Stimulated activated CD8-positive, alpha-beta memory T cell treated with anti-CD3 and anti-CD28 coated beads, Interleukin-4, amount 100 ng/mL, for 48 hours (primary cell): ENCODE data around the gene SUMO2.
A peak's percentile ranks its signal among the peaks of the same experiment; 100 is the strongest.
"Not testable (repeated sequence)": the region's sequence is repeated elsewhere in the genome, so short reads cannot be mapped to it uniquely, and the experiment has no call there.

Experiments
- DNase-seq: peaks from one replicate; pipeline ENCODE4 v3.0.0-alpha.2; 2020

Gene SUMO2

DNA sequence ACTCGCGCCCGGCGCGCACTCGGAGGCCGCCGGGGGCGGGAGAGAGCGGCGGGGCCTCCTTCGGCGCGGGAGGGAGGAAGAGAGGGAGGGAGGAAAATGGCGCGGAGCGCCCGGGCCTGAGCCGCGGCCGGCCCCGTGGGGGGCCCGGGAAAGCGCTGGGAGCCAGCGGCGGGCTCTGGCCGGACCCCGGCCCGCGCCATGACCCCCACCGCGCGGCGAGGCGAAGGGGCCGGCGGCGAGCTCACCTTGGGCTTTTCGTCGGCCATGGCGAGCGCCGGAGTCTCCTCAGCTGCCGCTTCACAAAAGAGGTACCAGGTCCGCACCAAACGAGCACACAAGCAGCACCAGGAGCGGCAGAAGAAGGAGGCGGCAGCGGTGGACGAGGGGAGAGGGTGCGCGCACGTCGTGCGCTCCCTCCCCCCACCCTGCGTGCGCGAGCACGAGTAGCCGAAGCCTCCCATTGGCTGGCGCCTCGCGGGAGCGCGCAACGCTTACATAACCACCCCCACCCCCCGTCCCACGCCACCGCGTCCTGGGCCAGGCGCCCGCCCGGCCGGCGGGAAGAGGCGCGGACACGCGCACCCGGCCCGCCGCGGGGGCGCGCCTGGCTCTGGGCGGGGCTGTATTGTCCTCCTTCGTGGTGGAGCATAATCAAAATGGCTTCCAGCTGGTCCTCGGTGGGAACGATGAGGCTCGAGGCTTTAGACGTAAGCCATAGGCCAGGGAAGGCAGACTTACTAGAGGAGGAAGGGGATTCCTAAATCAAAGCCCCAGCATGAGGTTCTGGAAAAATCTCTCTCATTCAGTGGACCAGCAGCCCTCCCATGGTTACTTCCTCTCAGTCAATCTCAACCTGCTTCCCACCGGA lies at the start of gene SUMO2:
Gene SUMO2 (minus strand): TSS at position 391 of the 868 bp plus-strand sequence. CDS start 125 bp downstream, at position 266.
- peak; percentile 97 for DNase-seq

DNA sequence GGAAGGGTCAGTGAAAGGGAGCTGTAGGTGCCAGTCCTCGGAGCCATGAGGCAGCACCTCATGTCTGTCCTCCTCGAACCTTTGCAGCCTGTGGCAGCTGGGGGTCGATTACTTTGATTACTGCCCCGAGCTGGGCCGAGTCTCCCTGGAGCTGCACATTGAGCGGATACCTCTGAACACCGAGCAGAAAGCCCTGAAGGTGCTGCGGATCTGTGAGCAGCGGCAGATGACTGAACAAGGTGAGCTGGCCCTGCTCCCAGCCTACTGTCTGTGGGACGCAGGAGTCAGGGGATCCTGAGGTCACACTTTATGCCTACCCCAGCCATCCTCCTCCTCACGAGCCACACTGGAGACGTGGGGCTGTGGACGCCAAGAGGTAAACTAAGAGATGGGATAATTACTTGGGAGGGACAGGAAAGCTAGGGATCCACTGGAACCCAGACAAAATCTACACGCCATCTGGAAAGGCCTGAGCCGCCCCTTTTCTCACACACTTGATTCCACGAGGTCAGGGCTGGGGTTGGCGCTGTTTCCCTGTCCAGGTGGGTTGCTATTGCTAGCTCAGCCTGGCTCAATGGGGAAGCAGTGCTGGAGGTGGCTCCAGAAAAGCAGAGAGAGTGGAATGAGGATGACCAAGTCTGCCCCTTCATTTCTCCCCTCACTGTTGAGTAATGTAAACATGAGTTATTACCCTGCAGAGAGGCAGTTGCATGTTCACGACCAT lies 49.1 kb upstream of the SUMO2 start:
- no peak for DNase-seq

DNA sequence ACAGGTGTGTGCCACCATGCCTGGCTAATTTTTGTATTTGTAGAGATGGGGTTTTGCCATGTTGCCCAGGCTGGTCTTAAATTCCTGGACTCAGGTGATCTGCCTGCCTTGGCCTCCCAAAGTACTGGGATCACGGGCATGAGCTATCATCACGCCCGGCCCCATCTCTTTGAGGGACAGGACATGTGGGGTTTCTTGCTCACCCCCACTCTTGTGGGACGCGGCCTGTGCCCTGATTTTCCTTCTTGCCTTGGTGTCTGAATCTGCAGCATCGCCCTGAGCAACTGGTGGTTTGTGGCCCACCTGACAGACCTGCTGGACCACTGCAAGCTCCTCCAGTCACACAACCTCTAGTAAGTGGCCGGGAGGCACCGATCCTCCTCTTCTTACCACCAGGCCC lies 48.3 kb upstream of the SUMO2 start:
- no peak for DNase-seq

DNA sequence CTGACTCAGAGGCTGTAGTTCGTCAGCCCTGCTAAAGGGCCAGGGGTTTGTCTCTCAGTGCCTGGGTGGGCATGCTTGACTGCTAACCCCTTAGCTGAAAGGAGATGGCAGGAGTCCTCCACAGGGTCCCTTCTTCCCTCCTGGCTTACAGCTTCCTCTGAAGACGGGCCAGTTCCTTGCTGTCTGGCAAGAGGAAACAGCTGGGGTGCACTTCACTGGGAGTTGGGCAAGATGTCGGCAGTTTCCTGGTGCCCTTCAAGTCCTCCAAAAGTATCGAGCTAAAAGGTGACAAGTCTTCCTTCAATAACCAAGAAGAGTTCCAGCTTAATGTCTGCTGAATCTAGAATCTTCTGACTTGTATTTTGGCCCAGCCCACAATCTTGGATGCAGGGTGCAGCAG lies 46.1 kb upstream of the SUMO2 start:
- no peak for DNase-seq

DNA sequence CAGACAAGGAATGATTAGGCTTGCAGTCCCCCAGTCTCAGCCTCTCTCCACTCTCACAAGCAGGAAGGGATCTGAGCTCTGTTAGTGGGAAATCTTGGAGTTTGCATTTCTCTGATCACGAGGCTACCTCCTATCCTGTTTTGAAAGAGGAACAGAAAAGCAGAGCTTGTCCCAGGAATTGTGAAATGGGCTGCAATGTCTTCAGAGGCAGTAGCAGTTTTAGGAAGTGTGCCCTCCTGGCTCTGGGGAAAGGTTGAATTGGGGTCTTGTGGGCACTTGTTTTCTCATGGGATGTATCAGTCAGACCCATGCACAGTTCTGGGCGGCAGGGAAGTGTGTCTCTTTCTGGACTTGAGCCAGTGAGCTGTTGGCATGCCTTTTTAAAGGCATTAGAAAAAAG lies 45.5 kb upstream of the SUMO2 start:
- DNase-seq = no peak

DNA sequence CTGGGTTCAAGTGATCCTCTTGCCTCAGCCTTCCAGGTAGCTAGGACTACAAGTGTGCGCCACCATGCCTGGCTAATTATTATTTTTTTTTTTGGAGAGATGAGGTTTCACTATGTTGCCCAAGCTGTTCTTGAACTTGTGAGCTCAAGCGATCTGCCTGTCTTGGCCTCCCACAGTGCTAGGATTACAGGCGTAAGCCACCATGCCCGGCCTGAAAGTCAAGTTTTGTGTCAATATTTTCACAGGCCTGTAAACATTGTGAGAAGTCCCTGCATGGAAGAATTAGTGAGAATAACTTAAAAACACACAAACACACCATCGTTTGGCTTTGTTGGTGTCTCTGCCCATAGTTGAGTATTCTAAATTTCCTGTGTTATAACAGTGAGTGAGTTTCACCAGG lies 45.0 kb upstream of the SUMO2 start:
- no peak for DNase-seq

DNA sequence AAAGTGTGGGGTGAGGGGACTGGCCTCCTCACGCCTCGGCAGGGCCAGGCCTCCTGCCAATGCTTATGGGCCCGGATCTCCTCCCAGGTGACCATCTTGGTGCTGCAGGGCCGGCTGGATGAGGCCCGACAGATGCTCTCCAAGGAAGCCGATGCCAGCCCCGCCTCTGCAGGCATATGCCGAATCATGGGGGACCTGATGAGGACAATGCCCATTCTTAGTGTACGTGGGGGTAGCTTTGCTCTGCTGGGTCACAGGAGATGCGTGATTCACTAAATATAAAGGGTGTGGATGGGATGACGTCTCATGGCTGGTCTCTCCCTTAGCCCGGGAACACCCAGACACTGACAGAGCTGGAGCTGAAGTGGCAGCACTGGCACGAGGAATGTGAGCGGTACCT lies 42.3 kb upstream of the SUMO2 start:
- no peak for DNase-seq

DNA sequence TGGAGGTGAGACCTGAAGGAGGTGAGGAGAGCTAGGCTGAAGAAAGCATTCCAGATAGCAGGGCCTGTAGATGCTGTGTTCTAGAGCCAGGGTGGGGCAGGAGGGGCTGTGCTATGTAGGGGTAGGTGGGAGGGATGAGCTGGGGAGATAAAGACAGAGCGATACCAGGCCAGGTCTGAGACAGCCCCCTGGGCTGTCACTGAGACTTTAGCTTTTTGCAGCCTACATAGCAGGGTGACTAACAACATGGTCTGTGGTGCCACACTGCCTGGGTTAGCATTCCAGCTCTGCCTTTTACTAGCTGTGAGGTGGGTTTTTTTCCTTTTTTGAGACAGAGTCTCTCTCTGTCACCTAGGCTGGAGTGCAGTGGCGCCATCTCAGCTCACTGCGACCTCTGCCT lies 37.1 kb upstream of the SUMO2 start:
- DNase-seq = no peak

DNA sequence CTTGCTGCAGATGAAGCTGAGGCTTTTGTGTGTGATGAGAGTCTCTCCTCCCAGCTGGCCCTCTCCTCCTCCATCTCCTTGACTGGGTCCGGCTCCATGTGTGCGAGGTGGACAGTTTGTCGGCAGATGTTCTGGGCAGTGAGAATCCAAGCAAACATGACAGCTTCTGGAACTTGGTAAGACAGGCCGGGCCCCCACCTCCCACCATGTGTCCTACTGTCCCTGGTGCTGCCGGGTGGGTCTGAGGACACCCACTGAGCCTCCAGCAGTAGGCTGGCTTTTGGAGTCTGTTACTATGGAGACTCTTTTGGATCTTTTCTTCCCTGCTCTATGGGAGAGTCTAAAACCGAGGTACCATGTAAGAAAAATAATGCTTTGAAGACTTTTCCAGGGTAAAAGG lies 35.4 kb upstream of the SUMO2 start:
- DNase-seq = no peak

DNA sequence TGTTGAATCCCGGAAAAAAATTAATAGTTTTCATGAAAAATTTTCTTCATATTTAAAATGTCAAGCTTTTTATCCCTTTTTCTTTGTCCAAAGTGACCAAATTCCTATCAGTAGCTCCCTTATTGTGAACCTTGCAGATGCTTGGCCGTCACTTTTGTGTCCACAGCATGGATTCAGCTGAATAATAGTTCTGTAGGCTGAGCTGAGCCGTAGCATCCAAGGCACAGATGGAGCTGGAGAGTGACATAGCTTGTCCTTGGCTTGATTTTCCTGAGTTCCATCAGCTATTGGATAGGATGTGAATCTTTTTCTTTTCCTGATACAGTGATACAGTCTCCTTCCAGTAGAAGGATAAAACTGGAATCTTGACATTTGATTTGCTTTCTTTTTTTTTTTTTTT lies 26.3 kb upstream of the SUMO2 start:
- no peak for DNase-seq

DNA sequence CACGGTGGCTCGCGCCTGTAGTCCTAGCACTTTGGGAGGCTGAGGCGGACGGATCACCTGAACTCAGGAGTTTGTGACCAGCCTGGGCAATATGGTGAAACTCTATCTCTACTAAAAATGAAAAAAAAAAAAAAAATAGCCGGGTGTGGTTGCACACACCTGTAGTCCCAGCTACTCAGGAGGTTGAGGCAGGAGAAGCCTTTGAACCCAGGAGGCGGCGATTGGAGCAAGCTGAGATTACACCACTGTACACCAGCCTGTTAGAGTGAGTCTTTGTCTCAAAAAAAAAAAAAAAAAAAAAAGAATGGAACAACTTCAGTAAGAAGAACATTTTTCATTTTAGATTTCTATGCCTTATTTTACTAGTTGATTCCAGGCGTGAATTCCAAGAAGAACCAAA lies 25.4 kb upstream of the SUMO2 start:
- no peak for DNase-seq

DNA sequence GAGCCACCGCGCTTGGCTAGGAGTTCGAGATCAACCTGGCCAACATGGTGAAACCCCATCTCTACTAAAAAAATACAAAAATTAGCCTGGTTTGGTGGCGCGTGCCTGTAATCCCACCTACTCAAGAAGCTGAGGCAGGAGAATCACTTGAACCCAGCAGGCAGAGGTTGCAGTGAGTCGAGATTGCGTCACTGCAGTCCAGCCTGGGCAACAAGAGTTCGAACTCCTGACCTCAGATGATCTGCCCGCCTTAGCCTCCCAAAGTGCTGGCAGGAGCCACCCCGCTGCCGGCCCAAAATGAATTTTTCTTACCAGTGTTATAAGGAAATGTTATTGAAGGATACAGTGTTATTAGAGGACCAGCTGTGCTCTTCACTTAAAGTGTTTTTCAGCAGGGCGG lies 25.0 kb upstream of the SUMO2 start:
- DNase-seq = no peak

DNA sequence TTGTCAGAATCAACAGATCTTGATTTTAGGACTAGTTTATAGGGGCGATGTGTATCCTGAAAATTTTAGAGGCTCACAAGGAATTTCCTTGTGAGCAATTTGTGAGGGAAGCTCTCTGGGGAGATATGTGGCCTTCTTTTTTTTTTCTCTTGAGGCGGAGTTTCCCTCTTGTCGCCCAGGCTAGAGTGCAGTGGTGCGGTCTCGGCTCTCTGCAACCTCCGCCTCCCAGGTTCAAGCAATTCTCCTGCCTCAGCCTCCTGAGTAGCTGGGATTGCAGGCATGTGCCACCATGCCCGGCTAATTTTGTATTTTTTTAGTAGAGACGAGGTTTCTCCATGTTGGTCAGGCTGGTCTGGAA lies 24.3 kb upstream of the SUMO2 start:
- not testable (repeated sequence) for DNase-seq

DNA sequence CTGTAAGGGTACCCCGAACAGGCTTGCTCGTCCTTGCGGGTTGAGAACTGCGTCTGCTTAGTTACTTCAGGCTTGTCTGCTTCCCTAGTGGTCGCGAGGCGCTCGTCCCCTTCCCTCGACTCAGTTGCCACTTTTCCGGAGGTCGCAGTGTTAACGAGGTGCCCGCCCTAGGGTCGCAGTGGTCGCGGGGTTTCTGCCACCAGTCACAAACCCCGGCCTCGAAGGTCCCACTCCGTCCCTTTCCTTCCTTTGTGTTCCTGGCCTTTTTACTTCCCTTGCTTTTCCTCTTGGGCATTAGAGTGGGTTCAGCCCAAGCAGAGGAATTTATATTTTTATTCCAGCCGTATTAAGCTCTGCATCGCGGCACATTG lies 23.0 kb upstream of the SUMO2 start:
- DNase-seq = no peak

DNA sequence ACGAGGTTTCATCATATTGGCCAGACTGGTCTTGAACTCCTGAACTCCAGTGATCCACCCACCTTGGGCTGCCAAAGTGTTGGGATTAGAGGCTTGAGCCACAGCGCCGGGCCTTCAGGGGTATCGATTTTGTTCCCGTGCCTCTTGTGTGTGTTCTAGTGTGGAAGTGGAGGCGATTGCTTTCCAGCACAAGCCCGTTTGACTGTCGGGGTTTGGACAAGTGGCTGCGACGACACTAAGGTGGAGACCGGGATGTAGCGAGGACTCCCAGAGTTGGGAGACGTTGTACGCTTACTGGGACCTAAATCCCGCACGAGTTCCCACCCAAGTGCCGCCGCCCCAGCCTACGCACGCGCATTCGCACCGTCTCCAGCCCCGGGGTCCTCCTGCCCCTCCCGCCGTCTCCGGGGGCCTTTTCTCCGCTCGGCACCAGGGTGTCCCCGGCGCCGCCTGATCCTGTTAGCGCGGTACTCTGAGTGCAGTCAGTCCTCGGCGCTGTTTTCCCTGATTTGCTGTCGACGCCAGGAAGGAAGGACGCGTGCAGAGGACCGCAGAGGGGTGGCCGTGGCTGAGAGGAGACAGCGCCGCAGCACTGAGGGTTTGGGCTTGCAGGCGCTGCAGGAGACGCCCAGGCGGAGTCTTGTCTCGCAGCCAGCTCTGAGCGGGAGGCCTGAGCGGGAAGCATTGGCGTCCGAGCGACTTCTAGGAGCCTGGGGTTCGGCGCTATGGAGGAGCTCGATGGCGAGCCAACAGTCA lies 22.5 kb upstream of the SUMO2 start, which contains the start of gene NUP85:
Gene NUP85 (plus strand): TSS at position 643 of the 756 bp plus-strand sequence. CDS start 83 bp downstream, at position 726.
- peak; percentile 96 for DNase-seq

DNA sequence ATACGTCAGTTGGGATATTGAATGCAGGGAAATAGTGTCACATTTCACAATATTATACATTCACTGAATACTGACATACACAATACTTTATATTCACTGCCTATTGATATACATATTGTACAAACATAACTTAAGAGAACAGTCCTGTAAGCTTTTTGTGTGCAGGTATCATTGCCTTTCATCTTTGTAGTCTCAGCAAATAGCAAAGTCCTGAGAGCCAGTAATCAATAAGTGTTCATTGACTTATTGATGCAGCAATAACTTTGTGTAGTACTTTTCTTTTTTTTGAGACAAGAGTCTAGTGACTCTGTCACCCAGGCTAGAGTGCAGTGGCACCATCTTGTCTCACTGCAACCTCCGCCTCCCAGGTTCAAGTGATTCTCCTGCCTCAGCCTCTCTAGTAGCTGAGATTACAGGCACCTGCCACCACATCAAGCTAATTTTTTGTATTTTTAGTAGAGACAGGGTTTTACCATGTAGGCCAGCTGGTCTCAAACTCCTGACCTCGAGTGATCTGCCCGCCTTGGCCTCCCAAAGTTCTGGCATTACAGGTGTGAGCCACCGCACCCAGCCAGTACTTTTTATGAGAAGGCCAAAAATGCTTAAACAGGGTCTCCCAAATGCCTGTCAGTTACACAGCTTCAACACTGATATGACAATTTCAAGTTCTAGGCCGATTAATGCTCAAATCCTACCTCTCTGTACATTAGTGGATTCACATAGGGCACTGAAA lies 17.3 kb upstream of the SUMO2 start:
- no peak for DNase-seq

DNA sequence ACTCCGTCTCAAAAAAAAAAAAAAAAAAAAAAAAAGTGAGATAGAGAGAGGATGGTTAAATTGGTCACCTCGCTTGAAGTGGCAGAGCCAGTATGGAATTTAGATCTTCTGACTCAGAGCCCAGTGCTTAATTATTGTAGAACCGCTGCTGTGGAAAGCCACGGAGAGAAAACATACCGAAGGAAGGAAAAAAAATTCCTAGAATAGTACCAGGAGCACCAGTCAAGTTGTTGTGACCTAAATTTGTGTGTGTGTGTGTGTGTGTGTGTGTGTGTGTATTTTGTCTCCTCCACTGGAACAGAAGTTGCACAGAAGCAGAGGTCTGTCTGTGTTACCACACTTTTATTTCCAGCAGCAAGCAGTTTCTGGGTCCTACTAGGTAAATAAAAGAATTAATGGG lies 12.1 kb upstream of the SUMO2 start:
- DNase-seq = no peak

DNA sequence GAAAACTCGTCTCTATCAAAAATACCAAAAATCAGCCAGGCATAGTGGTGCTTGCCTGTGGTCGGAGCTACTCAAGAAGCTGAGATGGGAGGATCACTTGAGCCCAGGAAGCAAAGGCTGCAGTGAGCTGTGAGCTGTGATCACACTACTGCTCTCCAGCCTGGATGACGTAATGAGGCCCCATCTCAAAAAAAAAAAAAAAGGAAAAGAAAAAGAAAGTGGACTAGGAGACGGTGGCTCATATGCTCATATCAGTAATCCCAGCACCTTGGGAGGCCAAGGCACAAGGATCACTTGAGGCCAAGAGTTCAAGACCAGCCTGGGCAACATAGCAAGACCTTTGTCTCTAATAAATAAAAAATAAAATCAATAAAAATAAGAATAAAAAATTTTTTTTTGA lies 8.8 kb upstream of the SUMO2 start:
- DNase-seq = no peak

DNA sequence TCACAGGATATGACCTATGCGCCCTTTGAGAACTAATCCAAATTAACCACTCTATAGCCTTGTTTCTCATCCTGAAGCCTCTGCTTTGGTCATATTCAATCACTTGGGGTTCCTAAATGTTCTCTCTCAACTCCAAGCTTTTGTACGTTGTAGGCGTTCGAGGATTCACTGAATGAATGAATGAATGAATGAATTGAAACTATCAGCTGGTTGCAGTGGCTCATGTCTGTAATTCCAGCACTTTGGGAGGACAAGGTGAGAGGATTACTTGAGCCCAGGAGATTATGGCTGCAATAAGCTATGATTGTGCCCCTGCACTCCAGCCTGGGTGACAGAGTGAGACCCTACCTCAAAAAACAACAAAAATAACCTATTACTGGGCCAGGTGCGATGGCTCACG lies 5.9 kb upstream of the SUMO2 start:
- DNase-seq = no peak

DNA sequence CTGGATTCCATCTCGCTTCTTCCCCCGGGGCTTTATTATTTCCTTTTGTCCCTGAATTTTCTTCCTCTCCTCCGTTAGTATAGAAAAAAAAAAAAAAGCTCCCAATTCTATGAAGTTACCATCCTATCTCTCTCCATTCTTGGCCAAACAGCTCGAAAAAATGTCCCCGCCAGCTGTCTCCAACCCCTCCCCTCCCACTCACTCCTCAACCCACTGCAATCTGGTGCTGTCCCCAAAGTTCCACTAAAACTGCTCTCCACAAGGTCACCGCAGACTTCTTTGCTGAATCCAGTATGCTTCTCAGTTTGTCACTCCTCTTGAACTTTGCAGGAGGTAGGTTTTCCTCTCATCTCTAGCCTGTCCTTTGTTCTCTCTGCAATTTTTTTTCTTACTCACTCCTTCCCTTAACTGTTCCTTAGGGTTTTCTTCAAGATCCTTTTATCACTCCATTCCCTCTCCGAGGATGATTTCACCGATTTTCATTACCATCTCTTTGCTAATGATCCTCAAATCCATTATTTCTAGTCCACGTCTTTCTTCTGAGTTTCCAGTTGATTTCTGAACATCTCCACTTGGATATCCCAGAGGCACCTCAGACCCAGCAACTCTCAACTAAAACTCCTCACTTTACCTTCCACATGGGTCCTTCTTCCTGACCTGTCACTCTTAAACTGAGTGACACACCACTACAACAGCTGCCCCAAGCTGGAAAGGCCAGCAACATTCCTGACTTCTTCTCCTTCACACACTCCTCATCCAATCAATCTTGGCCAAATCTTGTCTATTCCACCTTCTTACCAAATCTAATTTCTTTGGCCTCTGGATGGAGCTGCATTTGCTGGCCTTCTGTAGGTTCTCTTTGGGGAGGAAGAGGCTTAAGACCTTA lies 1.5 kb upstream of the SUMO2 start:
- no peak for DNase-seq

DNA sequence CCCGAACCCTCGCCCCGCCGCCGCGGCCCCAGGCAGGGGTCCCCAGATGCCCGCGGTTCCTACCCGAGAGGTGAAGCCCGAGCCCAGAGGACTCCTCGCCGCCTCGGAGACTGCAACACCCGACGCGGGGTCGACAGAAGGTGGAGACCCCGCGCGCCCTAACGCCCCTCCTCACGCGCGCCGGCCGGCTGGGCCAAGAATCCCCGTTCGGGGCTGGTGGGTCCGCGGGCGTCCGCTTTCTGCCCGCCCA lies 515 bp downstream of the SUMO2 start:
- no peak for DNase-seq

DNA sequence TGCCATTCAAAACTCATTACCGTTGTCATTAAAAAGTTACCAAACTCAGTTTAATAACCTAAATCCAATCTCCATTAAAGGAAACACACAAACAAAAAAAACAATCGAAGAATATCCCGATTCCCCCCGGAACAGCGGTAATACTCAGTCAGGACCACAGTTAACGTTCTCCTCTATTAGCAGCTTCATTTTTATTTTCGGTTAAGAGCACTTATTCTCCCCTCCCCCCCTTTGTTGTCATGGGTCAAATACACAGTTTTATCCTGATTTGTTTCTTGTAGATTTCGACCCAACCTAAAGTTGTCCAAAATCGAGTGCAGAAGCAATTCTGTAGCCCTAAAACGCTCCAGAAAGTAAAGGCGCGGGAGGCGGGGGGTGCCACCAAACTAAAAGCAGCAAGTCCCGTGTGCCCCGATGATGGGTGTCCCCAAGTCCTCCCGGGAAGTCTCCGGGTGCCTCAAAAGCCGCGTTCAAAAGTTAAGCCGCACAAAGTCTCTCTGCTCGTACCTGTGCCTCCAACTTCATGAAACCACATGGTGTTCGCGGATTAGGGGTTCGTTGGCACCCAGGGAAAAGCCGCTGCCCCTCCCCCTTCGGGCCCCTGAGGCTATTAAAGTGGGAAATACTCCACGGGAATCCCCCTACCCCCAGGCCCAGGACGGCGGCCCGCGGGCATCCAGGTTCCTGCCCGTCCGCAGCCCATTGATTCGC lies 996 bp downstream of the SUMO2 start:
- DNase-seq = peak; percentile 58
